ENCODE data around the gene PACRG.

The PACRG gene

GRCh38 chr6:163165155-163165910, 437.6 kb downstream of the PACRG start:
- H3K9me3 ChIP-seq (ENCODE audit: insufficient read depth, low read length), result no peaks in the 10 kb centered on the region
- H3K27ac ChIP-seq (ENCODE audit: low read depth, low read length), result no peak overlapping the region
- no peaks in the 10 kb centered on the region for H3K27me3 ChIP-seq (ENCODE audit: low read length)
- H3K4me2 ChIP-seq (ENCODE audit: low read depth, low read length, poor library complexity, severe bottlenecking), result no peak overlapping the region
- H3K9ac ChIP-seq (ENCODE audit: low read length), result no peak overlapping the region
- H3K9me2 ChIP-seq (replicated peaks; ENCODE audit: insufficient read depth, low read length), result no peaks in the 10 kb centered on the region
- TF ChIP-seq EZH2phosphoT487 (conservative IDR thresholded peaks at IDR 0.05; ENCODE audit: low read length) (no peak), CTCF (IDR thresholded peaks at IDR 0.05; ENCODE audit: insufficient read depth, low read length, poor library complexity, severe bottlenecking) (no peak)
- H2AFZ ChIP-seq (ENCODE audit: low read depth, low read length, severe bottlenecking), result no peak overlapping the region
- H3F3A ChIP-seq (ENCODE audit: insufficient read depth), result no peaks in the 10 kb centered on the region
- H3K4me3 ChIP-seq (ENCODE audit: insufficient read depth, low read length, poor library complexity, severe bottlenecking), result no peak overlapping the region
- H4K20me1 ChIP-seq (ENCODE audit: low read depth, low read length), result no peaks in the 10 kb centered on the region
- H3K79me2 ChIP-seq (ENCODE audit: insufficient read depth, low read length), result no peaks in the 10 kb centered on the region
- no peaks in the 10 kb centered on the region for H3K36me3 ChIP-seq (ENCODE audit: low read length)

- Histone ChIP-seq H2AFZ (ENCODE audit: low read depth, low read length, severe bottlenecking) (no peak overlapping the region), H3K27ac (ENCODE audit: low read depth, low read length) (no peak overlapping the region)
- TF ChIP-seq CTCF (IDR thresholded peaks at IDR 0.05; ENCODE audit: insufficient read depth, low read length, poor library complexity, severe bottlenecking) (no peak), EZH2phosphoT487 (conservative IDR thresholded peaks at IDR 0.05; ENCODE audit: low read length) (no peak)
Measured at GRCh38 chr6:163165922-163166321, 438.1 kb downstream of the PACRG start.

GRCh38 chr6:163166507-163166906, 438.7 kb downstream of the PACRG start:
- Histone ChIP-seq H3K27ac (ENCODE audit: low read depth, low read length) (no peak overlapping the region), H2AFZ (ENCODE audit: low read depth, low read length, severe bottlenecking) (no peak overlapping the region), H4K20me1 (ENCODE audit: low read depth, low read length) (no peaks in the 10 kb centered on the region), H3K9ac (ENCODE audit: low read length) (no peak overlapping the region), H3K27me3 (ENCODE audit: low read length) (no peaks in the 10 kb centered on the region), H3K36me3 (ENCODE audit: low read length) (no peaks in the 10 kb centered on the region), H3K4me3 (ENCODE audit: insufficient read depth, low read length, poor library complexity, severe bottlenecking) (no peak overlapping the region), H3K9me3 (ENCODE audit: insufficient read depth, low read length) (no peaks in the 10 kb centered on the region), H3K79me2 (ENCODE audit: insufficient read depth, low read length) (no peaks in the 10 kb centered on the region), H3K4me2 (ENCODE audit: low read depth, low read length, poor library complexity, severe bottlenecking) (no peak overlapping the region), H3K9me2 (replicated peaks; ENCODE audit: insufficient read depth, low read length) (no peaks in the 10 kb centered on the region), H3F3A (ENCODE audit: insufficient read depth) (no peaks in the 10 kb centered on the region)
- TF ChIP-seq CTCF (IDR thresholded peaks at IDR 0.05; ENCODE audit: insufficient read depth, low read length, poor library complexity, severe bottlenecking), result no peak
- TF ChIP-seq EZH2phosphoT487 (conservative IDR thresholded peaks at IDR 0.05; ENCODE audit: low read length), result no peak

More at GRCh38 chr6:163165922-163166321, 438.1 kb downstream of the PACRG start:
- H3K9me2 ChIP-seq (replicated peaks; ENCODE audit: insufficient read depth, low read length), result no peaks in the 10 kb centered on the region
- no peaks in the 10 kb centered on the region for H4K20me1 ChIP-seq (ENCODE audit: low read depth, low read length)
- H3K9me3 ChIP-seq (ENCODE audit: insufficient read depth, low read length), result no peaks in the 10 kb centered on the region
- H3K9ac ChIP-seq (ENCODE audit: low read length), result no peak overlapping the region
- H3K27me3 ChIP-seq (ENCODE audit: low read length), result no peaks in the 10 kb centered on the region
- no peaks in the 10 kb centered on the region for H3K36me3 ChIP-seq (ENCODE audit: low read length)
- no peak overlapping the region for H3K4me3 ChIP-seq (ENCODE audit: insufficient read depth, low read length, poor library complexity, severe bottlenecking)
- H3K4me2 ChIP-seq (ENCODE audit: low read depth, low read length, poor library complexity, severe bottlenecking), result no peak overlapping the region
- no peaks in the 10 kb centered on the region for H3F3A ChIP-seq (ENCODE audit: insufficient read depth)
- no peaks in the 10 kb centered on the region for H3K79me2 ChIP-seq (ENCODE audit: insufficient read depth, low read length)
